HG02759 (cell line): ENCODE data around the gene TRPM5.

Source experiments
- ATAC-seq: cut with Tn5 transposase; IDR thresholded peaks from one replicate; pipeline ENCODE4 v1.9.1; 2021; ENCODE audit warnings: mild to moderate bottlenecking, moderate library complexity; ENCODE audit not compliant: unreplicated experiment

The TRPM5 gene

GRCh38 chr11:2421996-2422395 is 22.3 kb downstream of the TRPM5 start:
- ATAC-seq = no peak

DNA sequence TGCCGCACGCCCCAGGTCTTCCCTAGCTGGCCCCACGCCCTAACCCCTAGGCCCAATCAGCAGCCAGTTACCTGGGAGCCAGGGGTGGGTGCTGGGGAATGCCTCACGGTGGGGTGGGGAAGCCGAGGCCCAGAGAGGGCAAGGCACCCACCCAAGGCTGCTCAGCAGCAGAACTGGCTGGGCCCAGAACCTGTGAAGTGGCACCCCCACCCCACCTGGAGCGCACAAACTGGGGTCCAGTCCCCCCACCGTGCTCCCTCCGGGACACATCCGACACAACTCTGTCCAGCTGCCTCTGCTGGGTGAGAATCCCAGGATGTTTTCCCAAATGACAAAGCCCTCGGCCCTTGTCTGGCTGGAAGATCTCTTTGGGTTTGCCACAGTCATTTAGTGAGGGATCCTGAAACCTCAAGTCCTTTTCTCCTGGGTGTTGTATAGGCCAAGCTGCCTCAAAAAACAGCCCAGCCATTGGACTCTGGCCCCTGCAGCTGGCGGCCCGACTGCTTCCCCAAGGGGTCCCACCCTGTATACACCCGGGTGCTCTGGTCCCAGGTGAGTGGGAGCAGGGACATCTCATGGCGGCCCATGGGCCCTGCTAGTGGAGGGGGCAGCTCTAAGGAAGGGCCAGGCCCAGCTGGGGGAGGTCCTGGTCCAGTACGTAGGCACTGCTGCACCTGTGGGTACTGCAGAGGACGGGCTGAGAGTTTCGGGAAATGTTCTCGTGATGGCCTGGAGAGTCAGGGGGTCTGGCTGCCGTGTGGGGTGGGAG is 22.9 kb downstream of the TRPM5 start:
- no peak for ATAC-seq

GRCh38 chr11:2420502-2421225 is 23.6 kb downstream of the TRPM5 start:
- ATAC-seq = peak; percentile 65

DNA sequence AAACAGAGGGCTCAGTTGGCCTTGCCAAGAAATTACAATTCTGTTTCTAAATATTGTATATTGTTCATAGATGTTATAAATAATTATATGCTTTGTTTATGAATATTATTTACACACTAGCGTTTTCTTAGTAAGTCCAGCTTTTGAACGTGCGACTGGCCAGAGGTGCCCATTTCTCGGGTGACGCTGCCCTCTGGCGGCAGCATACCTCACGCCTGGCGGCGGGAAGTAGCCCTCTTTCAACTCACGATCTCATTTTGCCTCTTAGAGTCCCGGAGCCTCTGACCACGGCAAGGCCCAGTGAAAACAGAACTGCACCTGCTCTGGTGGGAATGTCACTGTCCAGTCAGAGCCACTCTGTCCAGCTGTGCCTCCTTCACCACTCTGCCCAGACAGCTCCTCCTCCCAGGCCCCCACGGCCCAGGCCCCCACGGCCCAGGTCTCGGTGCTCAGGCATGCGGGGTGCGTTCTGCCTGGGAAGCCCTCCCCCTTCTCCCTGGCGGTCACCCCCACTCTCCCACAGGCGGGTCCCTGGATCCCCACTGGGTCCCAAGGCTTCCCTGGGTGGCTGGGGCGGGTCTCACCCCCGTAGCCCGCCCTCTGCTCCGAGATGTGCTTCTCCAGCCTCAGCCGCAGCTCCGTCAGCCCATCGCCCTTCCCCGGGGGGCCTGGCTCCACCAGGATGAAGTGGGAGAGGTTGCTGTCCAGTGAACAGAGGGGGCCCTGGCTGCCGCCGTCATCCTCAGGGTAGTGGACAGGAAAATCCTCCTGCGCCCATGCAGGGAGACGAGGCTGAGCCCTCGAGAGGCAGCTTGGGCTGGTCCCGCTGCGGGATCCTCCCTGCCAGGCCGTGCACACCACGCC is 24.4 kb downstream of the TRPM5 start:
- ATAC-seq = no peak

DNA sequence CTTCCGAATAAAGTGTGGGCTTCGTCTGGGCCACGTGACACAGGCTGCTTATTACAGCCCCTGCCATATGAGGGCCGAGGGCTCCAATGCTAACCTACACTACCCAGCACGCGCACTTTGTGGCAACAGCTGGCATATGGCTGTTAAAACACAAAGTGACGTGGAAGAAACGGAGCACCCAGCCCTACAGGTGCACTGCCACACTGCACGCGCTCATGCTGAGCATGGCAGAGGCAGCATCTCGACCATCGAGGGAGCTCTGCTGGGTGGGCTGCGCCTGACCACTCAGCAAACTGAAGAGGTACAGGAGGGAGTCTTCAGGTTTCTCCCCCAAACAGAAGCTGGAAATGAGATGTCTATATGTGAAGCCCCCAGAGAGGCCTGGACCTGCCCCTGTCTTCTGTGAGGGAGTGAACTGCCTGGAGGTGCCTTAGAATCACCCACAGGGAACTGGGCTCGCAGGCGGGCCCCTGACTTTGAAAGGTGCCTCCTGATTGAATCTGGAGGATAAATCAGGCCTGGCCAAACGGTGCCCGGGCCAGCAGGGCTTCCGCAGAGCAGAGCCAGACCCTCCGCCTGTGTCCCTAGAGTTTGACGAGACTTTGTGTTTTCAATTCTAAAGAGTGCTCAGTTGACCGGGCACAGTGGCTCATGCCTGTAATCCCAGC is 25.5 kb downstream of the TRPM5 start:
- no peak for ATAC-seq

DNA sequence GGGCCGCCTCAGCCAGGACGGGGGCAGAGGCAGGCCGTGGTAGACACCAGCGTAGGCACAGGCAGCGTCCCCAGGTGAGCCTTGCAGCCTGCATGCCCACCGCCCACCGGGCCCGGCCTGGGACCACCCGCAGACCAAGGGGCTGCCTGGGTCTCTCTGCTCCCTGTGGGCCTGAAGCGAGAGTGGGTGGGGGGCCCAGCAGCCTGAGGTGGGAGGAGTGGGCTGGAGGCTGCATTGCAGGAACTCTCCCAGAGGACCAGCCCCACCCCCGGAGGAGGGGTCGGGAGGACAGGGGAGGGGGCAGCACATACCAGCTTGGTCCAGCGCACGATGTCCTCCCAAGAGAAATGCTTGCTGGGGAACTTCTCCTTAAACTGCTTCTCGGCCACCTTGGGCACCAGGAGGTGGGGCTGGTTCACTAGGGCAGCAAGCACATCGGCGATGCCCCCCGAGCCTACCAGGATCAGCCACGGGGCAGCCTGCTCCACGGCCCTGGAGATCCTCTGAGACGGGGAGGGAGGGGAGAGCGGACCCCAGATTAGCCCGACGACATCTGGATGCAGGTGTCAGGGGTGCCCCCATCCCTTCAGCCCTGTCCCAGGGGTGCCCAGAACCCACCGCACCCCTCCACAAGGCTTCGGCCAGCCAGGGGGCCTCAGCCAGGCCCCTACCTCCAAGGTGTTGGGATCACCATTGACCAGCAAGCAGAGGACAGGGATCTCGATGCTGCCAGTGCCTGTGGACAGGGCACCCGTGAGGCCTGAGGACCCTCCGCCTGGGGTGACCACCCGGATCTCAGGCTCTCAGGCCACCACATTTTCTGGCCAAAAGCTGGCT is 26.2 kb downstream of the TRPM5 start:
- ATAC-seq = no peak

DNA sequence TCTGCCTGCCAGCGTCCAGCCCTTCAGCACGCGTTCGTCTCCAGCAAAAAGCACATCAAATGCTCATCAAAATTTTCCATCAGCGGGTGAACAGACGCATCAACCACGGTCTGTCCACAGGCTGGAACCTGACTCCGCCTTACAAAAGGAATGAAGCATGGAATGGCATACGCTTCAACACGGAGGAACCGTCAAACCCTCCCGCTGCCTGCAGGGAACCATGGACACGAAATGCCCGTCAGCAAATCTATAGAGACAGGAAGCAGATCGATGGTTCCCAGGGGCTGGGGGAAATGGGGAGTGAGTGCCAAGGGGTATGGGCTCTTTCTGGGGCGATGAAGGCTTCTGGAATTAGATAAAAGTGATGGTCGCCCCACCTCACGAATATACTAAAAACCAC is 27.5 kb downstream of the TRPM5 start:
- no peak for ATAC-seq

DNA sequence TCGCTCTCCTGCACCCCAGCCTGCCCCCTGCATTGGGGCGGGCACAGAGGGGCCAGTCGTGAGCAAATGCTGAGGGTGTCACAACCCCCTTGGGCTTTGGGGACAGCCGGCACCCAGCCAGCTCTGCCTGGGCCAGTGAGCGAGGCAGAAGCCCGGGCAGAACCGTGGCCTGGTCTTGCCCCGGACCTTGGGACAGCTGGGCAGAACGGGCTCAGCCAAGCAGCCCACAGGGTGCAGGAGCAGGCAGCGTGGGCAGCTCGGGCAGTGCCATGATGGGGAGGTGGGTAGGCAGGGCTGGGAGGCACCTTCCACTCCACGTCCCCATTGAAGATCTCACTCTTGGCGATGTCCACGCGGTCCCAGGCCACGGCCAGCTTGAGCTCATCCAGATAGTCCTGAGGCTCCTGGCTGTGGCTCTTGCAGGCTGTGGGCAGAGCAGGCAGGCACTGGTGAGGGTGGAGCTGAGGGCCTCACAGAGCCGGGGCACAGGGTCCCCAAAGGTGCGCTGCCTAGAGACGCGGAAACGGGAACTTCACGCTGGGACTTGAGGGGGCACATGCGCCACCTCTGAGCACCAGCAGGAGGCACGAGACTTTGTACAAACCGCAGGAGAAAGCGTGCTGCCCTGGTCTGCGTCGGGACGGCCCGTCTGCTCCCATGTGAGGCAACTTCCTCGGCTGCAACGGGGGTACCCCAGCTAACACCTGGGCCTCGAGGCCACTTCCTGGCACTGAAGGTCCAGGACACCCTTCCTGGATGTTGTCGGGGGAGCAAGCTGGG is 28.5 kb downstream of the TRPM5 start:
- ATAC-seq = no peak

GRCh38 chr11:2415171-2415570 is 29.1 kb downstream of the TRPM5 start:
- no peak for ATAC-seq

DNA sequence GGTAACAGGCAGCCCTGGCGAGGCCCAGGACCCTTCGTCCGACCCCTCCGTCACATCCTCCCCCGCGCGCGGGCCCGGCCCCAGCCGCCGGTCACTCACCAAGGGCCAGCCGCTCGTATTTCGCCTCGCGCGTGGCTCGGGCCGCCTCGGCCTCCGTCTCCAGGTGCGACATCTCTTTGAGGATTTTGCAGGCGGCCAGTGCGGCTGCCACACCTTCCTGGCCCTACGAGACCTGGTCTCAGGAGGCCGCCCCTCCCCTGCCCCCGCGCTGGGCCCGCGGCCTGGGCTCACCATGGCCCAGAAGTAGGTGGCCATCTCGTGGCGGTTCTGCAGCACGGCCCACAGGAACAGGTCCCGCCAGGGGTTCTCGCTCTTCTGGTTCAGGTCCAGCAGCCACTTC is 29.7 kb downstream of the TRPM5 start:
- ATAC-seq = no peak

DNA sequence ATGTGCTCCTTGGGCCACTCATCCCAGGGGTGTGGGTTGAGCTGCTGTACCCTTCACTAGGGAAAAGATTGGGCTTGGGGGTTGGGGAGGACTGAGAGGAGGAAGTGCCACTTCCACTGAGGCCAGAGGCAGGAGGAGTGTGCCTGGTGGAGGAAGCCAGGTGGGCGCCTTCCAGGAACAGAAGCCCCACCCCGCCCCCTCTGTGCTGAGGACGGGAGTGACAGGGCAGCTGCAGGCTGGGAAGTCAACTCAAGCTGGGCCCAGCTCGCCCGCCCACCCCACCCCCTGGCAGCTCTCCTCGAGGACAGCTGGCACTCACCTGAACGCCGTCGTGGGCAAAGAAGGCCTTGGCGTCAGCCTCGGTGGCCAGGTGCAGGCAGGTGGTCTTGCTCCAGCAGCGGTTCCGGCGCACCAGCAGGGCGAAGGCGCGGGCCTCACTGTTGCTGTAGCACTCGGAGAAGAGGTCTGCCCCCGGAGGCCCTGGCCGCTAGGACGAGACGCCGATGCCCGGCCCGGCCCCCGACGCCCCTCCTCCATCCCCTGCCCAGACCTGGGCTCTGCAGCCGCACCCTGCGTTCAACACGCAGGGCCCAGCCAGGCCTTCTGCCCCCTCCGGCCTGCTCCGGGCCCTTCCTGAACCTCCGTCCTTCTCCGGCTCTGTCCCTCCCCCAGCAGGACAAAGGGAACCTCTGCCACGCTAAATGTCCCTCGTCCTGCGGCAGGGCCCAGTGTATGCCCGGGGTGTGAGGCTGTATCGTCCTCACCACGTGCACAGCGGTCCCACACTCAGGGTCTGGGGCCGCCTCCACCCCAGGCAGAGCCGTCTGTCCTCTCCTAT is 30.4 kb downstream of the TRPM5 start:
- no peak for ATAC-seq

- no peak for ATAC-seq
These were observed 32.0 kb downstream of the TRPM5 start for GRCh38 chr11:2412323-2412722.

- no peak for ATAC-seq
These were observed 32.6 kb downstream of the TRPM5 start for GRCh38 chr11:2411446-2412305.

DNA sequence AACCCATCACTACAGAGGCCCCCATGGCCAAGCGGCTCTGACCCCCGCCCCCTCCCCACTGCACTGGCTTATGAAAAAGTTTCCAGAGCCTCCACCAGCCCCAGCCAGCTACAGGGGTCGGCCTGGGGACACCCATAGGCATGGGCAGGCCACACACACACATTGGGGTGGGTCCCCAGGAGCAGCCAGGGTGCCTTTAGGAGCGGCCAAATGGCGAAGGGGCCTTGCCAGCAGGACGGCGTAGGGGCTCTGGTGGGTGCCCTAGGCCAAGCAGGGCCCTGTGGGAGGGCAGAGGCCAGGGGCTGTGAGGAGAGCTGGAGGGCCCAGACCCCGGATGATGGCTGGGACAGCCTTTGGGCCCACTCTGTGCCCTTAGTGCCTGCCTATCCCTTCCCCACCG is 33.7 kb downstream of the TRPM5 start:
- no peak for ATAC-seq

DNA sequence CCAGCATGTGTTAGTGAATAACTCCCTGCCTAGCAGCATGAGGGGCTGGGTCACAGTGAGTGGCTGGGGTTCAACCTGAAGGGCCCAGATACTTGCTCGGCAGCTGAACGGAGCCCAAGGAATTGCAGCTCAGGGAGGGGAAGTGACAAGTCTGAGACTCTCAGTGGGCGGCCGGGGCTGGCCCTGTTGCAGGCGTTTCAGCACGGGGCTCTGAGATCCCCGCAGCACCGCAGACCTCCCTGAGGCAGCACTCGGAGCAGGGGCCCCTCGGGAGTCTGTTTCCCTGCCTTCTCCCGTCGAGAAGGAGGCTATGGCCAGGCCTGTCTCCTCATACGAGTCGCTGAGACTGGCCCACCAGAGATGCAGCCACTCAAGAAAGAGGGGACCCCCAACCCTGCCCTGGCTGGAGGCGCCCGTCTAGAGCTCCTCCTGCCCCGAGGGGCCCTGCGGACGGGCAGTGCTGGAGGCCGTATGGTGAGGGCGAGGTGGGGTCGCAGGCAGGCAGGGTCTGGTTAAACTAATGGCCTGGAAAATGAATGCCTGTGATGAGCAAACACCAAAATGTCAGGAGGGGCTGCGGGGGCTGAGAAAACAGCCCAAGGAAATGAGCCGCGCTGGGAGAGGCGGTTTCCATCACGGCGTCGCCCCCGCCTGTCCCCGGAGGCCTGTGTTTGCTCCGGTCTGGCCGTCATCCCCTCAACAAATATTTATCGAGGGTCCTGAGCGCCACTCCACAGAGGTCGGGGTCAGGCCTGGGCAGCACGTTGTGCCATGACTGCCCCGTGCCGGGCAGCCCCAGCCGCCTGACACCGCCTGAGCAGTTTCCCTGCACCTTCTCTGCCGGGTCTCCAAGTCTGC is 34.5 kb downstream of the TRPM5 start:
- ATAC-seq = no peak

DNA sequence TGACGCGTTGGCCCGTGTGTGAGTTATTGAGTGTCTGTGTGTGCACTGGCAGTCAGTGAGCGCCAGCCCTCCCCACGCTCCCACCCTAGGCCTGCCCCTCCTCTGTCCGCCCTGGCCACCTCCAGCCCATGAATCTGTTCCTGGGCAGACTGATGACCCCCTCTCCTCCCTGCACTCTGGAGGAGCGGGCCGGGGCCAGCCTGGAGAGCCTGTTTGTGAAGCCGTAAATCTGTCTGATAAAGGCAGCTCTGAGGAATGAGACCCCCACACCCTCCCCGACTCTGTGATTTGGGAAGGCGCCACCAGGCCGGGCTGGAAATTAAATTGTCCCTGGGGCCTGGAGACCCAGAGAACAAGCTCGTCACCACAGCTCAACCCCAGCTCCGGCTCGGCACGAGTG is 35.2 kb downstream of the TRPM5 start:
- no peak for ATAC-seq

- ATAC-seq = no peak
These were observed 35.6 kb downstream of the TRPM5 start for GRCh38 chr11:2408671-2409070.
